Right atrium auricular region (tissue), 2 donors: ENCODE results near the gene GPX4. TPM values are rescaled to one million over a fixed set of nuclear protein-coding genes. Genes with fewer than 3 reads are reported as not detected.

Experiments
- DNase-seq: peaks from one replicate; pipeline ENCODE4 v3.0.0-alpha.2; 2019; ENCODE audit warnings: low spot score
- H3K27ac ChIP-seq, 2 donors: fragments of 200-600 bp; sonication (generic); 1 replicate in 1 of 2; 2 replicates in 1 of 2; pipeline ENCODE4 v1.5.1; 2016 to 2019
- H3K27me3 ChIP-seq, 2 donors: fragments of 200-600 bp; sonication (generic); one replicate each; pipeline versions ENCODE4 v1.5.1 to v1.6.0; 2017 to 2019
- H3K36me3 ChIP-seq: fragments of 200-600 bp; sonication (generic); one replicate; pipeline ENCODE4 v1.5.1; 2016
- H3K4me1 ChIP-seq, 2 donors: fragments of 200-600 bp; sonication (generic); one replicate each; pipeline versions ENCODE4 v1.5.1 to v1.6.0; 2017 to 2019
- H3K4me3 ChIP-seq, 2 donors: fragments of 200-600 bp; sonication (generic); 1 replicate in 1 of 2; 2 replicates in 1 of 2; pipeline ENCODE4 v1.5.1; 2017 to 2019; ENCODE audit warnings: mild to moderate bottlenecking in 1 of 2, moderate library complexity in 1 of 2
- H3K9me3 ChIP-seq, 2 donors: fragments of 200-600 bp; sonication (generic); one replicate each; pipeline ENCODE4 v1.5.1; 2019
- CTCF ChIP-seq, 2 donors: fragments of 200-600 bp; sonication (generic); IDR thresholded peaks; one replicate each; pipeline ENCODE4 v1.5.1; 2019; ENCODE audit warnings: antibody characterized with exemption in 2 of 2
- total RNA-seq, 2 donors: library from RNA; depleted of rRNA; stranded (reverse); fragments of >200 nt; gene quantifications; one replicate each; pipeline ENCODE4 v1.1.0, GENCODE V29; 2016

Gene GPX4
- 100 to 1,000 TPM; 404 to 529 TPM for total RNA-seq

GRCh38 chr19:1103708-1104310, at the start of gene GPX4:
Gene GPX4, plus strand, starts transcription at chr19:1103994. Its CDS starts 50 bp downstream, at chr19:1104044.
- Histone ChIP-seq H3K4me1 (peaks cover 0 to 68% of the 10 kb centered on the region in 2 donors), H3K36me3 (peaks cover 23% of the 10 kb centered on the region), H3K9me3 (no peaks in the 10 kb centered on the region), H3K27me3 (no peaks in the 10 kb centered on the region), H3K4me3 (peak within 1 kb of the TSS; percentile 57 to 75), H3K27ac (peak within 1 kb of the TSS; percentile 98 to 99)
- DNase-seq, result peak; percentile 99
- TF ChIP-seq CTCF (IDR thresholded peaks at IDR 0.05), result no peak

GRCh38 chr19:1054102-1055027, 49.4 kb upstream of the GPX4 start:
- H3K9me3 ChIP-seq, result peaks cover 20 to 39% of the 10 kb centered on the region in 2 donors

GRCh38 chr19:1055028-1055425, 48.8 kb upstream of the GPX4 start:
- no peaks in the 10 kb centered on the region for H3K27me3 ChIP-seq
- H3K36me3 ChIP-seq, result no peaks in the 10 kb centered on the region
- no peaks in the 10 kb centered on the region for H3K4me1 ChIP-seq
- no peak overlapping the region for H3K27ac ChIP-seq
- DNase-seq, result no peak
- TF ChIP-seq CTCF (IDR thresholded peaks at IDR 0.05), result no peak
- peaks cover 20 to 45% of the 10 kb centered on the region in 2 donors for H3K9me3 ChIP-seq
- H3K4me3 ChIP-seq, result no peak overlapping the region

More at GRCh38 chr19:1054102-1055027, 49.4 kb upstream of the GPX4 start:
- H3K27ac ChIP-seq, result no peak overlapping the region
- TF ChIP-seq CTCF (IDR thresholded peaks at IDR 0.05), result no peak
- H3K4me3 ChIP-seq, result no peak overlapping the region
- H3K36me3 ChIP-seq, result no peaks in the 10 kb centered on the region
- DNase-seq, result no peak
- no peaks in the 10 kb centered on the region for H3K4me1 ChIP-seq
- no peaks in the 10 kb centered on the region for H3K27me3 ChIP-seq

- Histone ChIP-seq H3K27ac (no peak overlapping the region), H3K36me3 (no peaks in the 10 kb centered on the region), H3K27me3 (no peaks in the 10 kb centered on the region), H3K4me1 (no peaks in the 10 kb centered on the region), H3K9me3 (peaks cover 20 to 48% of the 10 kb centered on the region in 2 donors), H3K4me3 (no peak overlapping the region)
- DNase-seq, result no peak
- TF ChIP-seq CTCF (IDR thresholded peaks at IDR 0.05), result no peak
Observed at GRCh38 chr19:1055886-1056620, 47.7 kb upstream of the GPX4 start.

GRCh38 chr19:1057176-1057855, 46.5 kb upstream of the GPX4 start:
- Histone ChIP-seq H3K27me3 (no peaks in the 10 kb centered on the region), H3K27ac (no peak overlapping the region), H3K4me1 (no peaks in the 10 kb centered on the region), H3K4me3 (no peak overlapping the region), H3K9me3 (peaks cover 20 to 48% of the 10 kb centered on the region in 2 donors), H3K36me3 (no peaks in the 10 kb centered on the region)
- TF ChIP-seq CTCF (IDR thresholded peaks at IDR 0.05), result no peak
- no peak for DNase-seq
